ENCODE measurements around the gene TMBIM6.

TMBIM6 gene

DNA sequence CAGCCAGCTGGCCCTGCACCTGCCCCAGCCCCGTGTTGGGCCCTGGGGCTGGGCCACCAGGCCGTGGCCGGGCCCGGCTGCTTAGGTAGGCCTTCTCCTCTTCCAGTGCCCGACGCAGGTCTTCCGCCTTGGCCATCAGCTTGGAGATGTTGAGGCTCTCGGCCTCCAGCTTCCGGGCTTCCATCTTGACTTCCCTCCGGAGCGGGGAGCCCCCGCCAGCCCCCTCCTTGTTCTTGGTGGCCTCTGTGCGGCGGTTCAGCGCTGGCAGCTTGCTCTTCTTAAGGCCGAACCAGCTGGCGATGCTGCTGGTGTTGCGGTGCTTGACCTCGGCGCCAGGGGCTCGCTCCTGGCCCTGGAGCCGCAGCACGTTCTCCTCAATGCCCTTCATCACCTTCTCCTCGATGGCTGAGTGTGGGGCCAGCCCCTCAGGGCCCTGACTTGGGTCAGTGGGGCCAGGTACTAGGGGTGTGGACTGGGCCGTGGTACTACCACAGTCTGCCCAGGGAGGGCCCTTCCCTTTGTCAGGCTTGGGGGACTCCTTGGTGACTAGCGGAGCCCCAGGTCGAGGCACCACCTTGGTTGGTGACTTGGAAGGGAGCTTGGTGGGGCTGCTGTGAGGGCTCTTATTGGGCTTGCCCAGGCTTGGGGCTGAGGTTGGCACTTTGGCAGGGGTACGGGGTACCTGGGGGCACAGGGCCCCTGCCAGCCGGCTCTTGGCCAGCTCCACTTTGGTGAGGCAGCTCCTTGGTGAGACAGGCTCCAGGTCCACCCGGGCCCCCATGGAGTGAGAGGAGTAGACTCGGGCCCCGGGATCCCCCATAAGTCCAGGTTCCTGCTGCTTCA is 53.7 kb downstream of the TMBIM6 start:
- DNase-seq (ENCODE audit: extremely low spot score, insufficient read length, low read depth), result no peak
- FAIRE-seq, result no peak

DNA sequence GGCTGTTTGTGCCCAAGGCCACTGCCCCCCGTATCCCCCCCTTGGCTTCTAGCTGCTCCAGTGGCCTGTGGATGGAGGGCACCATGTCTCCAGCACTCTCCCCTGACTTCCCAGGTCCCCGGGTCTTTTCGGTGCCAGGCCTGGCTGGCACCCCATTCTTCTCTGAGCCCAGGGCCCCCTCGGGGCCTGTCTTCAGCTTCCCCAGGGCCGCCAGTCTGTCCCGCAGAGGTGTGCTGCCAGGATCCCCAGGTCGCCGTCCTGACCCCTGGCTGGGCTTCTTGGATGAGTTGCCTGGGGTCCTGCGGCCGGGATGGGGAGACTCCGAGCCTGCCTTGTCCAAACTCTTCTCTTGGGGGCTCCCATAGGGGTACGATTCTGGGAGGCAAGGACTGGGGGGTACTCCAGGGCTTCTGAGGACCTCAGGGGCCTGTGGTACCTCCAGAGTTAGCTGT is 54.3 kb downstream of the TMBIM6 start:
- no peak for DNase-seq (ENCODE audit: extremely low spot score, insufficient read length, low read depth)
- no peak for FAIRE-seq

DNA sequence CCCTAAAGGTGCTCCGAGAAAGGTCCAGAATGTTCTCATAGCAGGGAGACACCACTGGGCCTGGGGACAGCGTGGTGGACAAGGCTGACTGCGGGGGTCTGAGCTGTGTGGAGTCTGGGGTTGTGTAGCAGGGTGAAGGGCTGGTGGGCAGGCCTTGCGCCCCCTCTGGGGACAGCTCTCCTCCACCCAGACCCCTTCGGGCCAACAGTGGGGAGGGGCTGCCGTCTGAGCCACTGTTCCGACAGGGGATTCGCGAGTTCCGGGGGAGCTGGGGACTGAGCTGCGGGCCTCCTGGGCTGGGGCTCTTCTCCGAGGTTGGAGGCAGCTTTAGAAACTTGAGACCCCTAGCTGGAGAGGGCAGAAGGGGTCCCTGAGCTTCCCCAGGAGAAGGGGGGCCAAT is 54.8 kb downstream of the TMBIM6 start:
- FAIRE-seq, result no peak

DNA sequence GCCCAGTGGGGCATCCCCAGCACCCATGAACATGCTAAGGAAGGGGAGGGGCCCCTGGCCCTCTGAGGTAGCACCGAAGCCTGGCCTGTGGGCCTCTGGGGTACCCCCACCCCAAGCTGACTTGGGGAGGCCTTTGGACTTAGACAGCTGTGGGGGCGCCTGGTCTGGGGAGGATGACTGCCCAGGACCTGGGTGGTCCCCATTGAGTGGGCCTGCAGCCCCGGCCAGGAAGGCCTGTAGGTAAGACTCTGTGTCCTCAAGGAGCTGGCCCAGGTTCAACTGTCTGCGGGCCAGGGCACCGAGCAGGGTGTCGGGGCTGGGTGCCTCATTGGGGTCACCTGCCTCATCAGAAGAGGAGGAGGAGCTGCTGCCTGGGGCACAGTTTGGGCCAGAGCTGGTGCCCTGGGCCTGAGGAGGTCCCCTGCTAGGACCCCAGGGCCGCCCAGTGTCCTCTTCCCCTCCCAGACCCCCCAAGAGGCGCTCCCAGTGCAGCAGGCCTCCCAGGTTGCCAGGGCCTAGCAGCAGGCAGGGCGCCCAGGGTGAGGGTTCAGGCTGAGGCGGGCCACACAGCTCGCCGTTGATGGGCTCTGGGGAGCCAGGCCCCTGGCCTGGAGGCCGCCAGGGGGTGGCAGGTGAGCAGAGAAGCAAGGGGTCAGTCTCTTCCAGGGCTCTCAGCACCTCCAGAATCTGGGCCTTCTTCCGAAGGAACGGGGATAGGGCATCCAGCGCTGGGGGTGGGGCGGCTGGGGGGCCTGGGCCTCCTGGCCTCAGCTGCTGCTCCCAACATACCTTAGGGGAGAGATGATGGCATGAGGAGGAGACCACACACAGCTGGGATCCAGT is 55.5 kb downstream of the TMBIM6 start:
- FAIRE-seq (no peak), DNase-seq (ENCODE audit: extremely low spot score, insufficient read length, low read depth) (no peak)

More for the DNA sequence above, 54.8 kb downstream of the TMBIM6 start:
- no peak for DNase-seq (ENCODE audit: extremely low spot score, insufficient read length, low read depth)

DNA sequence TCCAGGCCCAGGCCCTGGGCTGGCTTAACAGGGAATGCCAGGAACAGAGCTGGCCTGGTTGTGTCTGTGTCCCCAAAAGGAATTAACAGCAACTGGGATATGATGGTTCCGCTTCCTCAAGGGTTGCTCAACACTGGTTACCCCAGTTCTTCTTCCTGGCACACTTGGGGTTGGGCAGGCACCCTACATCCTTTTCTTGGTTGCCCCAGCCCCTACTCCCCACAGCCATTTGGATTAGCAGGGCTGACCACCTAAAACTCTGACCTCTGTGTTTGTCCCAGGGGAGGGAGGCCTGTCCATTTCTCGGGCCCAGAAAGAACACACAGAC is 56.1 kb downstream of the TMBIM6 start:
- FAIRE-seq (no peak), DNase-seq (ENCODE audit: extremely low spot score, insufficient read length, low read depth) (no peak)

DNA sequence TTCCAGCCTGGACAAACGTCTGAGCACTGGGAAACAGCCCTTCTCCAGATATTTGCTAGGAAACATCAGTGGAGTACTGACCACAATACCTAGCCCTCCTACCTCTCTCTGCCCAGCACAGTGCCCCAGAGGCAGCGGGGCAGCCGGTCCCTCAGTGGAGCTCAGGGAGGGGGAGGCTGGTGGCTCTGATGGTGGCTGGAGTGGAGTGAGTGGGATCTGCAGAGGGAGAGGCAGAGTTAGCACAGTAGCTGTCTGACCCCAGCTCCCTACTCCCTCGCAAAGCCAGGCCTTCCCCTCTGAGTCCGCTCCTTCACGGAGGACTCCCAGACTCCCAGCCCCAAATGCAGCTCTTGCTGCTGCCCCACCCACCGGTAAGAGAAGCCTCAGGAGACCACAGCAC is 56.9 kb downstream of the TMBIM6 start:
- FAIRE-seq (no peak), DNase-seq (ENCODE audit: extremely low spot score, insufficient read length, low read depth) (no peak)

DNA sequence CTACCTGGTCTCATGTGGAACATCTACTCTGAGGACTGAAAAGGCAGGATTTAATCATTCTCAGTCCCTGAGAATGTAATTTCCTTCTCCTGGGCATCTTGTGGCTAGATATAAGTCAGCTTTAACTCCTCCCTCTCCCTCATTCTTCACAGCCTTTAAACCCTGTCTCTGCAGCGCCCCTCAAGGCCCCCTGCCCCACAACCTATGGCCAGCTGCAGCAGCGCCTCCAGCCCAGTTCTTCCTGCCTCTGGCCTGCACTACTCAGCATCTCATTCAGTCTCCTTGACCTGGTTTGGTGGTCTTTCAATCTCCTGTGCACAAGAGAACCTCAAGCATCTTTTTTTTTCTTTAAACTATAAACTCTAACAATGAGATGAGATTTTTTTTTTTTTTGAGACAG is 57.6 kb downstream of the TMBIM6 start:
- DNase-seq (ENCODE audit: extremely low spot score, insufficient read length, low read depth), result no peak
- no peak for FAIRE-seq

DNA sequence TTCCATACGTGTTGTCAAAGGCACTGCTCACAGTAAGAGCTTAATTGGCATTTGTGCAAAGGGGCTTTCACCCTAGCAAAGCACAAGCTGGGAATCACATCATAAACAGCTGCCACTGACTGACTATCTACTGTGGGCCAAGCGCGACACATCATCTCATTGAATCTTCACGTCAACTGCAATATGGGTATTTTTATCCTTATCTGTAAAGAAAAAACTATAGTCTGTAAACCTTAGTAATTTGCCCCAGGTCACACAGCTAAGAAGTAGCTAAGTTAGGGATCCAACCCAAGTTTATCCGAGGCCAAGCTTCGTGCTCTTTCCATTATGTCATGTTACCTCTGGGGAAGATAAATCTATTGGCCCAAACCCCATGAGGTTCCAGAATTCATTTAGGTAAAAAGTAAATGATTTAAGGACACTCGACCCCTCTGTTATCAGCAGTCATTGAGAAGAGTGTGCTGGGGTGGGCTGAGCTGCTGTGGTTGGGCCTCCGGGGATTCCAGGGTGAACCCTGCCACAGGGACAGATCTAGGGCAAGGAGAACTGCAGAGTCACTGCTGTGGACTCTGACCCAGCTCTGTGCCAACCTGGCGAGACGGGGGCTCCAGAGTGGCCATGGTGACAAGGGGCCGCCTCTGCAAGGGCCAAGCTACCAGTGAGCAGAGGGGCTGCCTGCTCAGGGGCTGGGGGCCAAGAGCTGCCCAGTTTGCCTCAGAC is 59.2 kb downstream of the TMBIM6 start:
- DNase-seq (ENCODE audit: extremely low spot score, insufficient read length, low read depth) (no peak), FAIRE-seq (no peak)

DNA sequence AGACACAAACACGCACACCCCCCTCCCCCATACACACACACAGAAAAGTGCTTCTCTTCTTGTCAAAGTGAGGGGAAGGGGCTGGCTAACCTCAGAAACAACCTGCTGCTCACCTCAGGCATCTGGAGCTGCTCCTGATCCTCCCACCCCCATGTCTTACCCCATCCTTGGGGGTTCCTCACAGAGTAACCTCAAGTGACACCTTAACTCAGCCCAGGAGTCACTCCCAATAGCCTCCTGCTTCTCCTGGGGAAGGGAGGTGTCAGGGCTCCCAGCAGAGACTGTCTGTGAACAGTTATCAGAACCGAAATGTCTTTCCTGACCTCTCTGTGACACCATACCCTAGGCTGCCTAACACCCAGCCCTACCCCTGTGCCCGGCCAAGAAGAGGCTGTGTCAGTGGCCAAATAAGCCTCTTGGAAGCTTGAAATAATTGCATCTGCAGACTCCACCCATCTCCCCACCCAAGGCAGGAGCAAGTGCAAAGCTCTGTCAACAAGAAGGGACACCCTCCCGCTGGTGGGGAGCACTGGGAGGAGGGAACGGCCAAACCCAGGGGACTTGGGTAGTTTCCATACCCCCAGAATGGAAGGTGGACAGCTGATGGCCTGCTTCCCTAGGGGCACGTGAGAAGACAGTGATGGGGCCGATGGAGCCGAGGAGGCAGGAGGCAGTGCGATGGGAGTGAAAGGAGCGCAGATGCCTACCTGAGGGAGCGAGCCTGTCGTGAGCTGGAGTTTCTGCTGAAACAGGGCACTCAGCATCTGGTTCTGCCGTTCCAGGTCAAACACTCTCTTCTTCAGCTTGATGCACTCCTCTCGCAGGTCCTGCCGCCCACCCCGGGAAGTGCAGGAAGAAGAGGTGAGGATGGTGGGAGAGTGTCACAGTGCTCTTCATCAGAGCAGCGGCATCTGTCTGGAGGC is 60.0 kb downstream of the TMBIM6 start:
- no peak for DNase-seq (ENCODE audit: extremely low spot score, insufficient read length, low read depth)
- no peak for FAIRE-seq

DNA sequence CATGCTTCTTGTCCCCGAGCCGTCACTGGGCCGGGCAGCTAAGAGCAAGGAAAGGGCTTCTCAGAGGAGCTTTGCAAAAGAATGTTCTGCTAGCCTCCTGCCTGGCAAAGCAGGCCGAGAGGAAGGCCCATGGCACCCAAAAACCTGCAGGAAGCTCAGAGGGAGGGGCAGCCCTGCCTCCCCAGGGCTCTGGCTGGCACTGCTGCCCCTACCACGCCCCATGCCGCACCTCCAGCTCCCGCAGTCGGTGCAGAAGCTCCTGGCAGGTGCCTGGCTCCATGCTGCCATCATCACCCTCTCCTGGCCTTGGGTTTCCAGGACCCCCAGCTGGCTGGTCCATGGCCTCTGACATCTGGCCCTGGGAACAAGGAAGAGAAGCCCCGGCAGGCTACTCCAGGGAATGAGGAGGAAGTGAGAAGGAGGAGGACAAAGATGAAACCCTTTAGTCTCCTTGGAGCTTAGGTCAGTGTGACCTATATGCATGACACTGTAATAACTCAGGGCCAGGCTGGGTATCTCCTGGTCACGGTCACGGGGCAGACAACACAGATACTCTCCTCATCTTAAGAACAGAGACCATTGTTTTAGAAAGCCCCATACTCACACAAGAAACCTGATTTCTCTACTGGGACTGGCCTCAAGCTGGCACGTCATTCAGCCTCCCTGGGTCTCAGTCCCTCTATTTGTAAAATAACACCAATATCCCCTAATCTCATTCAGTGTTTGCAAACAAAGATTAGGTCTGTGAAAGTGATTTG is 62.5 kb downstream of the TMBIM6 start:
- FAIRE-seq (no peak), DNase-seq (ENCODE audit: extremely low spot score, insufficient read length, low read depth) (no peak)

DNA sequence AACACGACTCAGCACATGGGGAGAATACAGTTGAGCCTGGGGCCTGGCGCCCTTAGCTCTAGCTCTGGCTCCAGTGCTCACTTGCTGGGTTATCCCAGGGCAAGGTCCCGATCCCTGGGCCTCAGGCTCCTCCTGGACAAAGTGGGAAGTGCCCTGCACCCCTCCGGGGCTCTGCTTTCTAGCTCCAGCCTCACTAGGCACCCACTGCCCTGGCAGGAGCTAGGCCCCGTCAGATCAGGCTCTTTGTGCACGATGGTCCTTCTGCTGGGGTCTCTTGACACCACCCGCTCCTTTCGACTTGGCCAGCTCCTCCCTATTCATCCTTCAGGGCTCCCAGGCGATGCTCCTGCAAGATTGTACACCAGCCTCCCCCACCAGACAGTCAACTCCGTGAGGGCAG is 63.5 kb downstream of the TMBIM6 start:
- DNase-seq (ENCODE audit: extremely low spot score, insufficient read length, low read depth) (no peak), FAIRE-seq (no peak)

DNA sequence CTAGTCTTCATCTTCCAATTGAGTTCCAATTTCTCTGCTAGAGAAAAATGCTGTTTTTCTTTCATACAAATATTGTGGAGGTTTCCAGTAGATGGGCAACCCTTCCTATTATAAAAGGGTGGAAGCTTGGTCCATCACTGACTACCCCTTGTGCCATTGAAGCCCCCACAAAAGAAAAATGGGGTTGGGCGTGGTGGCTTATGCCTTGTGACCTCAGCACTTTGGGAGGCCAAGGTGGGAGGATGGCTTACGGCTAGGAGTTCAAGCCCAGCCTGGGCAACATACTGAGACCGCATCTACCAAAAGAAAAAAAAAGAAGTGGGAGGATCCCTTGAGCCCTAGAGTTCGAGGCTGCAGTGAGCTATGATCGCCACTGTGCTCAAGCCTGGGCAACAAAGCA is 64.1 kb downstream of the TMBIM6 start:
- DNase-seq (ENCODE audit: extremely low spot score, insufficient read length, low read depth), result no peak
- no peak for FAIRE-seq

DNA sequence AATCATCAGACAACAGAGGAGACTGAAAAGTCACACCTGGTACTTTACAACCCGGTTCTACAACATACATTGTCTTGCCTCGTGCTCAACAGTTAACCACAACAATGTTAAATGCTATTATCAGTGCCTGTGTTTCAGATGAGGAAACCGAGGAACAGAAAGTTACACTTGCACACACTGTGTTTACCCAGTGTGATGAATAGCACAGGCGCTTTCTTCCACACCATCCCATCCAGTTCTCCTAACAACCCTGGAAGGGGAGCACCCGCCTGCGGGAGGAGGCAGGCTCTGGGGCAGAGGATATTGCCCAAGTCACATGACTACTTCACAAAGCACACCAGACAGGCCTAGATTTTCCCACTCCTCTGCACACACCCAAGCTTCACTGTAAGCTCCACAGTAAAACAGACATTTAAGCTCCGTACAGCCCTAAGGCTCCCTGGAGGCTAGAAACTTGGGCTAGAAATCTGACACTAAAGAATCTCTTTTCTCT is 65.0 kb downstream of the TMBIM6 start:
- no peak for FAIRE-seq
- DNase-seq (ENCODE audit: extremely low spot score, insufficient read length, low read depth), result no peak

DNA sequence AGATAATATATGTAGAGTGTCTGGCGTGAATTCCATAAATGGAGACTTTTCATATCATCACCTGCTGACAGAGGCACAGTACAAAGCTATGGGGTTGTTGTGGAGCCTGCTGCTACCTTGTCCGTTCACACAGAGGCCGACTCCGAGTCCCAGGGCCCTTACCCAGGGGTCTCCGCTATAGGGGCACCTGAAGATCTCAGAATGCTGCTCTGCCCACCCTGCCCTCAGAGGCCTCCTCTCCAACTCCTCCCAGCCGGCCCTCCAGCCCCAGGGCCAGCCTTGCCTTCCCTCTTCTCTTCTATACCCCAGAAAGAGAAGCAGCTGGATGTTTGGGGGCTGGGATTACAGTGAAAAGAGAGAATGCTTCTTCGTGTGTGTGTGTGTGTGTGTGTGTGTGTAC is 65.5 kb downstream of the TMBIM6 start:
- no peak for DNase-seq (ENCODE audit: extremely low spot score, insufficient read length, low read depth)
- FAIRE-seq, result no peak

DNA sequence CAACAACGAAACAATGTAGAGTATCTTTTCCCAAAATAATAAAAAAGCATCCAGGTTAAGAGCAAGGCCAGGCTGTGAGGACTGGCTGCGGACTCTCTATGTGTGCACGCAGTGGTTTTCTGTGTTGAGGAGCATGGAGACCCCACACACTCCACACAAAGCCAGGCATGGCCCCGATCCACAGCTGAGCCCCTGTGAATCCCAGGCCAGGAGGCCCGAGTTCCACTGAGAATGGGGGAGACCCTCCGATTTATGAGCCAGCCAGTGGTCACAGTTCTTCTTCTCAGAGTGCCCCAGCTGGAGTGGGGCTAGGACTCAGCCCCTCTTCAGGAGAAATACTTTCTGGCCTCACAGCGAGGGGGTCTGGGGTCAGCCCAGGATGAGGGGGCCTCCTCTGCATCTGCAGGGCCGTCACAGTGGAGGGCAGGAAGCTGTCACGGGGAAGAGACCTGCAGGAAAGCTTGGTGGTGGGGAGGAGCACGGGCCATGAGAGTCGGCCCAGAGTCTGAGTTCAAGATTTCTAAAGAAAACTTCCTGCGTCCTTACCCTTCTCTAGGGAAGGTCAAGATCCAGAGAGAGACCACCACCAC is 66.7 kb downstream of the TMBIM6 start:
- FAIRE-seq (no peak), DNase-seq (ENCODE audit: extremely low spot score, insufficient read length, low read depth) (no peak)

DNA sequence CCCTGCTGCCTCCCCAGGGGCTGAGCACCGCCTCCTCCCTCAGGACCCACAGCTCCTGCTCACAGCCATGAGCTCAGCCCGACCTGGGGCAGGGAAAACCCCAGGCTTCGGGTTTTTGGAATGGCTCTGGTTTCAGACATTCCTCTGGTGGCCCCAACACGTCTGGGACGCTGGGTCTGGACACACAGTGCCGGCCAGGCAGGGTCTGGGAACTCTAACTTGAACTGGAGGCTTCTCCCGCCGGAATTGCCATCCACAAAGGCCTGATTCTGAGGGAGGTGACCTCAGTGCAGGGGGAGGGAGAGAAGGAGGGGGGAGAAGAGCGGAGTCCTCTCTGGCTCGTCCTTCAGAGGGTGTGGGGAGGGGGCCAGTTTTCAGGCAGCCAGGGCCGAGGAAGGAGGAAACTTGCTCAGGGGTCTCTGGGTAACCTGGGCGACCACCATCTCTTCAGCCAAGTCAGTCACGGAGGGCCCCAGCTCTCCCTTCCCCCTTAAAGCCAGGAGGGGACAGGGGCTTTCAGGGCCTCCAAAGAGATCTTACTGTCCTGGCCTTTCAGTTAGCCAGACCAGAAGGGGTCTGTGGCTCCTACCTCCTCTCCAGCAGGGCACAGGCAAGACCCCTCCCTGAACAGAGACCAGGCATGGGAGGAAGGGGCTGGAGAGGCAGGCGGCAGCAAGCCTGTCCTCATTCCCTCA is 67.5 kb downstream of the TMBIM6 start:
- no peak for FAIRE-seq
- no peak for DNase-seq (ENCODE audit: extremely low spot score, insufficient read length, low read depth)

DNA sequence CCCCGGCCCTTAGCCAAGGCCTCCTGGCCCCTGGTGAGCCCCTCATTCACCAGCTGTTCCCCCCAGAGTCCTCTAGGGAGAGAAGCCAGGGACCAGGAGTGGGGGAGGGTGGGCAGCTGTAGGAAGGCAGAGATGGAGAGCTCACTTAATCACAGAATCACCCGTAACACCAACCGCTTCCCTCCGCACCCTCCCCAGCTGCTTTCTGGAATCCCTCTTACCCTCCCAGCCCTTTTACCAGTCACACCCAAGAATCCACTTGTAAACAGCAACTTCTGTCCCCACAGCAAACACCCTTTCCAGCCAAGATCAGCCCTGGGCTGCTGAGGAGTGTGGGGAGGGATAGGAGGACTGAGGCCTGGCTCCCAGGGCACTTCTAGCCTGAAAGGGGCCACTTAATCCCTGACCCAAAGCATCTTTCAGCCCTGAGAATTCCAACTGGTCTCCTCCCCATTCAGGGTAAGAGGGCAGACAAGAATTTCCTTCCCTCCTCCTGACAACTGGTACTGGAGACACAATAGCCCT is 68.1 kb downstream of the TMBIM6 start:
- FAIRE-seq (no peak), DNase-seq (ENCODE audit: extremely low spot score, insufficient read length, low read depth) (no peak)

DNA sequence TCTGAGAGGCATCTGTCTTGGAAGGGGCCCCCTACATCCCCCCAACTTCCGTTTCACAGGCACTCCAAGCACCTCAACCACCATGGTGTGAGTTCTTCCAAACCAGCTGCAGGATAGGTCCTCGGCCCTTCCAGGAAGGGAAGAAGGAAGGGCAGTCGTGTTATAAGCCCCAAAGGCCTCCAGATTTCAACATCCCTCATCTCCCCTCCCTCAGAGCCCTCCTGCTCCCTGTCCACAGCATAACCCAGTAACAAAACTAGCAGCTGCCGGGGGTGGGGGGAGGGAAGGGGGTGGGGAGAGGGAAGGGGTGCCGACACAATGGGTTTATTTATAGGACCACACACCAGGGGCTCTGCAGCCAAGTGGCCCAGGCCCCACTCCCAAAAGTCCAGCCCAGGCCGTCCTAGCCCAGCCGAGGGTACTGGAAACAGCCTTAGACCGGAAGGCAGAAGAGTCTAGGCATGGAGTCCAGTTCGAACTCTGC is 68.6 kb downstream of the TMBIM6 start:
- no peak for DNase-seq (ENCODE audit: extremely low spot score, insufficient read length, low read depth)
- no peak for FAIRE-seq

All from GM18507 (cell line).